PC-9 (cell line): ENCODE results near the gene CD27.

Experiments used
- EZH2 ChIP-seq: fragments of 200-600 bp; sonication (generic); IDR thresholded peaks from 2 replicates; pipeline ENCODE4 v1.8.0; 2017; ENCODE audit warnings: antibody characterized with exemption, low read depth
- TF ChIP-seq, protein P1 (sequence below): fragments of 200-600 bp; sonication (generic); conservative IDR thresholded peaks from 2 replicates; pipeline ENCODE4 v1.6.1; 2017; ENCODE audit warnings: mixed run types, antibody characterized with exemption, mild to moderate bottlenecking, moderate library complexity

DNA sequence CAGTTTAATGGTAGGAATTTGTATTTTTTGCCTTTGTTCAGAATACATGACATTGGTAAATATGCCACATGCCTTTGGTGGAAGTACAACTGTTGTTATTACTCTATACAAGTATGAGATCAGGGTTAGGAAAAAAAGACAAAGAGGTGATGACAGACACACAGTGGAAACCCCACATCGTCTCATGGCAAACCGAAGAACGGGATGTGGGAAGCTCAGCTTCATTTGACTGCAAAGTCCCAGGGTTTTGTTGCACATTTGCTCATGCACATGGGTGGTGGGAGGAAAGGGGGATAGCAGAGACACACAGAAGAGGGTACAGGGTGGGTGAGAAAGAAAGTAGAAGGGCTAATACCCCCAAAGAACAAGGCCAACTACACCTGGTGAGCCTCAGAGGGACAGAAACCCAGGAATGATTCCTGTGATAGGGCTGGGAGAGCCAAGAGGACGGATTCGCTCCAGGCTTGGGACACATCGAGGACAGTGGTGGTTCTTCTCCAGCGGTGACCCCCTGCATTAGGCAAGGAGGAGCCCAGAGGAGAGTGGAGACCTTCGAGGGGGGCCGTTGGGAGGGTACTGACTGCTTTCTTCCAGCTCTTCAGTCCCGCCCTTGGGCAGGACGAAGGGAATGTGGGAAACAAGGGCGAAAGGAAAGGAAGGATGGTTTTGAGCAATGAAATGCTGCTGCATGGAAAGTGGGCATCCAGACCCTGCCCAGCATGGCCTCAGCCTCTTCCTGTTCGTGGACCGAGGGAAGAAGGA, 17.7 kb downstream of the CD27 start:
- no peak for TF ChIP-seq EZH2
- TF ChIP-seq, protein P1, sequence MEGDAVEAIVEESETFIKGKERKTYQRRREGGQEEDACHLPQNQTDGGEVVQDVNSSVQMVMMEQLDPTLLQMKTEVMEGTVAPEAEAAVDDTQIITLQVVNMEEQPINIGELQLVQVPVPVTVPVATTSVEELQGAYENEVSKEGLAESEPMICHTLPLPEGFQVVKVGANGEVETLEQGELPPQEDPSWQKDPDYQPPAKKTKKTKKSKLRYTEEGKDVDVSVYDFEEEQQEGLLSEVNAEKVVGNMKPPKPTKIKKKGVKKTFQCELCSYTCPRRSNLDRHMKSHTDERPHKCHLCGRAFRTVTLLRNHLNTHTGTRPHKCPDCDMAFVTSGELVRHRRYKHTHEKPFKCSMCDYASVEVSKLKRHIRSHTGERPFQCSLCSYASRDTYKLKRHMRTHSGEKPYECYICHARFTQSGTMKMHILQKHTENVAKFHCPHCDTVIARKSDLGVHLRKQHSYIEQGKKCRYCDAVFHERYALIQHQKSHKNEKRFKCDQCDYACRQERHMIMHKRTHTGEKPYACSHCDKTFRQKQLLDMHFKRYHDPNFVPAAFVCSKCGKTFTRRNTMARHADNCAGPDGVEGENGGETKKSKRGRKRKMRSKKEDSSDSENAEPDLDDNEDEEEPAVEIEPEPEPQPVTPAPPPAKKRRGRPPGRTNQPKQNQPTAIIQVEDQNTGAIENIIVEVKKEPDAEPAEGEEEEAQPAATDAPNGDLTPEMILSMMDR, result no peak
